Measurements from ENCODE around the gene NUP153.
"Not testable (repeated sequence)": the region's sequence is repeated elsewhere in the genome, so short reads cannot be mapped to it uniquely, and the experiment has no call there.

Gene NUP153

DNA sequence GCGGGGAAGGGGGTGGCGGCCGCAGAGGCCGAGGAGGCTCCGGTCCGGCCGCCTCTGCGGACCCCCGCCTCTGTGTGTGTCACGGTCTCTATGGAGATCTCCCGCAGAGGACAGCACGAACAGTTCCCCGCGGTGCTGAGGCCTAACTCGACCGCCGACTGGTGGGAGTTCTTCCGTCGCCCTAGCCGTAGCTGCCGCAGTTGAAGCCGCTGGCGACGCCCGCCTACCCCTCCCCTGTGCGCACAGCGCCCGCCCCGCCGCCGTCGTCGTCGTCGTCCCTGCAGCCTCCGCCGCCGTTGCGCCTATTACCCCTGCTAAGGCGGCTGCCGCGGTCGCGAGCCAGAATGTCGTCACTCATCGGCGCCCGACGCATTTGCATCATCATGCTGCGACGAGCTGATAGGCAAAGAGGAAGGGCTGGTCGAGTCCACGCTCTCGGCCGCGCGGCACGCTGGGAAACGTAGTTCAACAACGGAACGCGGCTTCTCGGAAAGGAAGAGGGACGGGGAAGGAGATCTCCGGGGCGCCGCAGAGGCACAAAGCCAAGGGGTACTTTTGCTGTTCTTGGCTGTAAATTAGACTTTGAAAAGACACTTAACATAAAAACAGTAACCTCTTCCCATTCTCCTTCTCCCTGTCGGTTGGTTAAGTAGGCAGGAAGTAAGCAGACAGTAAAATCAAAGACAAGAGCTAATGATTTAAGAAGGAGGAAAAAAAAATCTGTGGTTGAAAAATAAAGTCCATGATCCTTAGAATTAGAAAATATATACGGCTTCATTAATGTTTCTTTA lies at the start of gene NUP153:
Gene NUP153, minus strand, starts transcription at position 346 of the 791 bp plus-strand sequence. CDS start 538 bp downstream, outside the sequence.
- DNase-seq (ENCODE audit: low spot score): peak; percentile 81

DNA sequence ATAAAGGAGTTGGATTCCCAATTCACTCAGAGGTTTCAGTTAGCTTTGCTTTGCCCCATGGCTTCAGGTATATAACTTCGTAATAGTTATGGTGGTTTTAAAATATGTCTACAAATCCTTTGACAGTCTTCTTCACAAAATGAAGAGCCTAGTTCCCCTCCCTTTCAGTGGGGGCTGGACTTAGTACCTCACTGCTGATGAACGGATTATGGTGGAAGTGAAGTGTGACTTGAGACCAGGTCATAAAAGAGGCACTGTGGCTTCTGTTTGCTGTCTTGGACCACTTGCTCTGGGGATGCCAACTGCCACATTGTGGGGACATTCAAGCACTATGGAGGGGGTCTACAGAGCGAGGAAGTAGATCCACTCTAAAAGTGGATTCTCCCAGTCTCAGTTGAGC lies 47.5 kb upstream of the NUP153 start:
- DNase-seq (ENCODE audit: low spot score): no peak

DNA sequence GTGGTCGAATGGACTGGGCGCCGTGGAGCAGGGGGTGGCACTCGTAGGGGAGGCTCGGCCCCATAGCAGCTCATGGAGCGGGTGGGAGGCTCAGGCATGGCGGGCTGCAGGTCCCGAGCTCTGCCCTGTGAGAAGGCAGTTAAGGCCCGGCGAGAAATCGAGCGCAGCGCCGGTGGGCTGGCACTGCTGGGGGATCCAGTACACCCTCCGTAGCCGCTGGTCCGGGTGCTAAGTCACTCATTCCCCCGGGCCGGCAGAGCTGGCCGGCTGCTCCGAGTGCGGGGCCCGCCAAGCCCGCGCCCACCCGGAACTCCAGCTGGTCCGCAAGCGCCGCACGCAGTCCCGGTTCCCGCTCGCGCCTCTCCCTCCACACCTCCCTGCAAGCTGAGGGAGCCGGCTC lies 38.6 kb upstream of the NUP153 start:
- not testable (repeated sequence) for DNase-seq (ENCODE audit: low spot score)

DNA sequence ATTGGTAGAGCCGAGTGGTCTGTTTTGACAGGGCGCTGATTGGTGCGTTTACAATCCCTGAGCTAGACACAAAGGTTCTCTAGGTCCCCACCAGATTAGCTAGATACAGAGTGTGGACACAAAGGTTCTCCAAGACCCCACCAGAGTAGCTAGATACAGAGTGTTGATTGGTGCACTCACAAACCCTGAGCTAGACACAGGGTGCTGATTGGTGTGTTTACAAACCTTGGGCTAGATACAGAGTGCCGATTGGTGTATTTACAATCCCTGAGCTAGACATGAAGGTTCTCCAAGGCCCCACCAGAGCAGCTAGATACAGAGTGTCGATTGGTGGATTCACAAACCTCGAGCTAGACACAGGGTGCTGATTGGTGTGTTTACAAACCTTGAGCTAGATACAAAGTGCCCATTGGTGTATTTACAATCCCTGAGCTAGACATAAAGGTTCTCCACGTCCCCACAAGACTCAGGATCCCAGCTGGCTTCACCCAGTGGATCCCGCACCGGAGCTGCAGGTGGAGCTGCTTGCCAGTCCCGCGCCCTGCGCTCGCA lies 38.1 kb upstream of the NUP153 start:
- not testable (repeated sequence) for DNase-seq (ENCODE audit: low spot score)

DNA sequence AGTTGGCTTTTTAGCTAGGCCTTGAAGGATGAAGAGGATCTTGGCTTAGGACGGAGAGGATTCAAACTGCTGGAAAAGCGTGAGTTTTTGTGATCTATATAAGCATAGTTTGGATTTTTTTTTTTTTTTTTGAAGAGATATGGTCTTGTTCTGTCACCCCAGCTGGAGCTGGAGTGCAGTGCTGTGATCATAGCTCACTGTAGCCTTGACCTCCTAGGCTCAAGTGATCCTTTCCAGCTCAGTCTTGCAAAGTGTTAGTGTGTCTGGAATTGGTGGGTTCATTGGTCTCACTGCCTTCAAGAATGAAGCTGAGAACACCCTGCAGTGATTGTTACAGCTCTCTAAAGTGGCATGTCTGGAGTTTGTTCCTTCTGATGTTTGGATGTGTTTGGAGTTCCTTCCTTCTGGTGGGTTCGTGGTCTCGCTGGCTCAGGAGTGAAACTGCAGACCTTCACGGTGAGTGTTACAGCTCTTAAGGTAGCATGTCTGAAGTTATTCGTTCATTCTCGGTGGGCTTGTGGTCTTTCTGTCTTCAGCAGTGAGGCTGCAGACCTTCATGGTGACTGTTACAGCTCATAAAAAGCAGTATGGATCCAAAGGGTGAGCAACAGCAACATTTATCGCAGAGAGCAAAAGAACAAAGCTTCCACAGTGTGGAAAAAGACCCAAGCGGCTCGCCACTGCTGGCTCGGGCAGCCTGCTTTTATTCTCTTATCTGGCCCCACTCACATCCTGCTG lies 37.5 kb upstream of the NUP153 start:
- DNase-seq (ENCODE audit: low spot score): no peak

DNA sequence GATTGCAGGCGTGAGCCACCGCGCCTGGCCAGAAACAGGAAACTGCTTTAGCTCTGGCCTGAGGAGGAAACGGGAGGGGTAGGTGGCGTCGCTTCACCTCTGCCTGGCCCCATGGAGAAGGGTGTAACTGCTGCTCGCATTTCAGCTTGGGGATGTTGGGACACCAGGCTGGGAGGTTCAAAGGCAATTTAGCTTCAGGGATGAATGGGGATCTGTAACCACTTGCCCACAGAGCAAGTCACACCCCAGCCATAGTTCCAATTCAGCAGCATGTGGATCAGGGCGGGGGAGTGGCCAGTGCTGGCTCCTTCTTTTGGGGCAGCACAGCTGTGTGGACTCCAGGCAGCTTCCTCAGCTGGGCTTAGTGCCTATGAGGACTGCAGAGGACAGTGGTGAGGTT lies 34.8 kb upstream of the NUP153 start:
- no peak for DNase-seq (ENCODE audit: low spot score)

DNA sequence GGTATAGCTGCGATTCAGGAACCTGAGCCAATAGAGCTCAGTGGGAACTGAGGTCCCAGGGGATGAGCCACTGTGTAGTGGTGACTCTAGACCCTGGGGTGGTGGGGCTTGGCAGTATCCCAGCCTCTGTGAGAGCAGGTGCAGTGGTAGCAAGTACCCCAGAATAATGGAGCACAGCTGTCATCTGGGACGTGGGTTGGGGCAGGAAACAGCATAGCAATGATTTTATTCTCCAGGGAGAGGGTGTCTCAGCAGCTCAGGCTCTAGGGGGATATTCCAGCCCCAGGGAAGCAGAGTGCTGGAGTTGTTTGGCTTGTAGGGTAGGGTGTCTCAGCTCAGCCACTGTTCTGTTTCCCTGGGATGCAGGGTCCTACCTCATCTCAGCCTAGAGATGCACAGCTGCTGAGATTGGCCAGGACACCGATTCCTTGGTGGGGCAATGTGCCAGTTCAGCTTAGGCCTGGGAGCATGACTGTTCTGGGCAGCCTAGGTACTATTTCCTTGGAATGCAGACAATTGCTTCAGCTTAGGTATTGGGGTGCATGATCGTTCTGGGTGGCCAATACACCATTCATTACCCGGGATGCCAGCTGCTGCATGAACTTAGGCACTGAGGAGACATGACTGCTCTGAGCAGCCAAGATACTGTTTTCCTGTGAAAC lies 34.0 kb upstream of the NUP153 start:
- no peak for DNase-seq (ENCODE audit: low spot score)

DNA sequence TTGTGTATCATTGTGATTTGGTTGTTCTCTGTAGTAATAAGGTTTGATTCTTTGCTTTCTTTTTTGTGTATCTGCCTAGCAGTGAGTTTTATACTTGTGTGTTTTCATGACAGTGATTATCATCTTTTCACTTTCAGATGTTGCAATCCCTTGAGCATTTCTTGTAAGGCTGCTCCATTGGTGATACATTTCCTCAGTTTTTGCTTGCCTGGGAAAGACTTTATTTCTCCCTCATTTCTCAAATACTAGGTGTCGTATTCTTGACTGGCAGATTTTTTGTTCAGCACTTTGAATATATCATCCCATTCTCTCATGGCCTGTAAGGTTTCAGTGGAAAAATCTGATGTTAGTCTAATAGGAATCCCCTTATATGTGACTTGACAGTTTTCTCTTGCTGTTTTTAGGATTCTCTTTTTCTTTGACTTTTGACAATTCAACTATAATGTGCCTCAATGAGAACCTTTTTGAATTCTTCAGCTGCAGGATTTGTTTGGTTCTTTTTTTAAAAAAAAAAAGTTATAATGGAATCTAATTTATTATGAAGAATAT lies 31.1 kb upstream of the NUP153 start:
- DNase-seq (ENCODE audit: low spot score): no peak

DNA sequence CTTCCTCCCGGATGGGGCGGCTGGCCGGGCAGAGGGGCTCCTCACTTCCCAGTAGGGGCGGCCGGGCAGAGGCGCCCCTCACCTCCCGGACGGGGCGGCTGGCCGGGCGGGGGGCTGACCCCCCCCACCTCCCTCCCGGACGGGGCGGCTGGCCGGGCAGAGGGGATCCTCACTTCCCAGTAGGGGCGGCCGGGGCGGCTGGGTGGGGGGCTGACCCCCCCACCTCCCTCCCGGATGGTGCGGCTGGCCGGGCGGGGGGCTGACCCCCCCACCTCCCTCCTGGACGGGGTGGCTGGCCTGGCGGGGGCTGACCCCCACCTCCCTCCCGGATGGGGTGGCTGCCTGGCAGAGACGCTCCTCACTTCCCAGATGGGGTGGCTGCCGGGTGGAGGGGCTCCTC lies 28.6 kb upstream of the NUP153 start:
- DNase-seq (ENCODE audit: low spot score): not testable (repeated sequence)

DNA sequence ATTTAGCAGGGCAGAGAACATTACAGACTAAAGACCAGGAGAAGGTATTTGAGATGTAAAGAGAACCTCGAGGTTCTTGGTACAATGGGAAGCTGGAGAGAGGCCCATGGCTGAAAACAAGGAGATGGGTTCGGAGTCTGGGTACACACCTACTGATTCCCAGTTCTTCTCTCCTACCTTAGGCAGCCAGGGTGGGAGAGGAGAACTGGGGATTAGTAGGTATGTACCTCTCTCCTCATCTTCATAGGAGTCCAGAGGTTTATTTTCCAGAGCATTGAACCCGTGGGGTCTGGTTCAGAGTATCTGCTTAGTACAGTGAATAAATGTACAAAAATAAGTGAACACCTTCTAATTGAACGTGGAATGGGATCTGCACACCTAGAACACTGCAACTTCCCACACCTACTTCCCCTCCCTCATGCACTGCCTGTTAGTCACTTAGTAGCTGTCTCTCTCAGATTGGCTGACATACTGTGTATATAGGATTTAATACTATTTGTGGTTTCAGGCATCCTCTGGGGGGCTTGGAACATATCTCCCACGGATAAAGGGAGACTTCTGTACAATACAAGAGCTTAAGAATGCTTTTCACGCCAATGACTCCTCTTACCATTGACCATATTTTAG lies 23.5 kb upstream of the NUP153 start:
- DNase-seq (ENCODE audit: low spot score): no peak

DNA sequence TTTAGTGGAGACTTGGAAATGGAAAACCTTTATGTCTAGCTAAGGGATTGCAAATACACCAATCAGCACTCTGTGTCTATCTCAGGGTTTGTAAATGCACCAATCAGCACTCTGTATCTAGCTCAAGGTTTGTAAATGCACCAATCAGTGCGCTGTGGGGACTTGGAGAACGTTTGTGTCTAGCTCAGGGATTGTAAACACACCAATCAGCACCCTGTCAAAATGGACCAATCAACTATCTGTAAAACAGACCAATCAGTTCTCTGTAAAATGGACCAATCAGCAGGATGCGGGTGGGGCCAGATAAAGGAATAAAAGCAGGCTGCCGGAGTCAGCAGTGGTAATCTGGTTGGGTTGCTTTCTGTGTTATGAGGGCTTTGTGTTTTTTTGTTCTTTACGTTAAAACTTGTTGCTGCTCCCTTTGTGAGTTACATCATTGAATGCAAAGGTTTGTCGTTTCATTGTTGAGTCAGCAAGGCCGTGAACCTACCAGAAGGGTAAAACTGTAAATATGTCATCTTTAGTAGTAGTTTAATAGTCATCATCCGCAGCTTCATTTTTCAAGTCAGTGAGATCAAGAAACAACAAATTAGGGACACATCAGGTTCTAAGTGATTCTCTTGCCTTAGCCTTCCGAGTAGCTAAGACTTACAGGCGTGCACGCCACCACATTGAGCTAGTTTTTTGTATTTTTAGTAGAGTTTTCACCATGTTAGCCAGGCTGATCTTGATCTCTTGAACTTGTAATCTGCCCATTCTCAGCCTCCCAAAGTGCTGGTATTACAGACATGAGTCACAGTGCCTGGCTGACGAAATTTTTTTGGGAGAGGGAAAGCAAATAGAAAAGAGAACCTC lies 22.7 kb upstream of the NUP153 start:
- DNase-seq (ENCODE audit: low spot score): no peak

DNA sequence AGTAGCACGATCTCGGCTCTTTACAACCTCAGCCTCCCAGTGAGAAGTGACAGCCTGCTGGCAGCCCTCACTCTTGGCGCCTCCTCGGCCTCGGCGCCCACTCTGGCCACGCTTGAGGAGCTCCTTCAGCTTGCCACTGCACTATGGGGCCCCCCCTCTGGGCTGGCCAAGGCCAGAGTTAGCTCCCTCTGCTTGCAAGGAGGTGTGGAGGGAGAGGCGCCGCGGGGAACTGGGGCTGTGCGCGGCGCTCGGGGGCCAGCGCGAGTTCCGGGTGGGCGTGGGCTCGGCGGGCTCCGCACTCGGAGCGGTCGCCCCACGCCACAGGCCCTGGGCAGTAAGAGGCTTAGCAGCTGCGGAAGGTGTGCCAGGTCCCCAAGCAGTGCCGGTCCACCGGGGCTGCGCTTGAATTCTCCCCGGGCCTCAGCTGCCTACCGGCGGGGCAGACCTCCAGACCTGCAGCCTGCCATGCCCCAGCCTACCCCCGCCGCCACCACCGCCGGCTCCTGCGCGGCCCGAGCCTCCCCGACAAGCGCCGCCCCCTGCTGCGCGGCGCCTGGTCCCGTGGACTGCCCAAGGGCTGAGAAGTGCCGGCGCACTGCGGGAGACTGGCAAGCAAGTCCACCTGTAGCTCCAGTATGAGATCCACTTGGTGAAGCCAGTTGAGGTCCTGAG lies 22.0 kb upstream of the NUP153 start:
- DNase-seq (ENCODE audit: low spot score): no peak

DNA sequence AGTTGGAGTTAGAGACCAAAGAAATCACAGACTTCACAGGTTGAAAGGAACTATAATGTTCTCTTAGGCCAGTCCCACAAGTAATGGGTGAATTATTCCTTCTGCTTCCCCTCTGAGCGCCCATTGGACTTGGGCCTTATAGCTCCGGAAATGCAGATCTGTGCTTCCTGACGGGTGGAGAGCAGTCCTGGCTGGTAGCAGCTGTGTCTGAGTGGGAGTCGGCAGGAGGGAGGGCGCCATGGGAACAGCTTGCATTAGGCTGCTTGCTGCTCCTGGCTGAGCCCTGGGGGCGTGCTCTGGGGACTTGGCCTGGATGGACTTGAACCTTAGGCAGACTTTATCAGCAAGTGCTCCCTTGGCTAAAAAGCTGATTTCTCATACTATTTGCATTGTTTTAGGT lies 18.4 kb upstream of the NUP153 start:
- no peak for DNase-seq (ENCODE audit: low spot score)

DNA sequence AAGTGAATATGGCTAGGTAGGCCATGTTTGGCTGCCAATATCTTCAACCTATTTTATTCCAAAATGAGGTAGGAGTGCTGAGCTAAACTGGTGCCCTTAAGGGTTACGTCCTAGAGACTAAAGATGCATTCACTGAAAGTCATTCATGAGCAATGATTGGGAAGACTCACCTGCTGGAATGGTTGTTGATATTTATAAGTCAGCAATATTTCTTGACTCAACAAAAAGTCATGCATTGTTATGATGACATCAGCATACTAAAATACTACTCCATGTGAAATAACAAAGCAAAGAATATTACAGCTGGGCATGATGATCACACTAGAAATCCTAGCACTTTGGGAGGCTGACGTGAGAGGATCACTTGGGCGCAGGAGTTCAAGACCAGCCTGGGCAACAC lies 17.6 kb upstream of the NUP153 start:
- DNase-seq (ENCODE audit: low spot score): no peak

DNA sequence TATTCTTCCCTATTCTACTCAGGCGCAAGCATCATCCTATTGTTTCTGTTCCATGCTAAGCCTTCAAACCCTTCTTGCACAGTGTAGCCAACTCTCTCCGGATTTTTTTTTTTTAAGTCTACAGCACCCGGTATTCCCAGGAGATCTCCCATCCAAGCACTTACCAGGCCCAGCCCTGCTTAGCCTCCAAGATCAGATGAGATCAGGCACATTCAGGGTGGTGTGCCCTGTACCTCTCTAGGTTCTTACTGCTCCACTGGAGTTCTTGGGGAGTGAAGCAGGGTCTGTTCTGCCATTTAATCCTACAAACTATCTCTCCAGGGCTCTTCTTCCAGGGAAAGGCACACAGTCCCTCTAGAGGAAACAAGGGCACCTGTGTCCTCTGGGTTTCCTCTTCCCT lies 14.9 kb upstream of the NUP153 start:
- no peak for DNase-seq (ENCODE audit: low spot score)

DNA sequence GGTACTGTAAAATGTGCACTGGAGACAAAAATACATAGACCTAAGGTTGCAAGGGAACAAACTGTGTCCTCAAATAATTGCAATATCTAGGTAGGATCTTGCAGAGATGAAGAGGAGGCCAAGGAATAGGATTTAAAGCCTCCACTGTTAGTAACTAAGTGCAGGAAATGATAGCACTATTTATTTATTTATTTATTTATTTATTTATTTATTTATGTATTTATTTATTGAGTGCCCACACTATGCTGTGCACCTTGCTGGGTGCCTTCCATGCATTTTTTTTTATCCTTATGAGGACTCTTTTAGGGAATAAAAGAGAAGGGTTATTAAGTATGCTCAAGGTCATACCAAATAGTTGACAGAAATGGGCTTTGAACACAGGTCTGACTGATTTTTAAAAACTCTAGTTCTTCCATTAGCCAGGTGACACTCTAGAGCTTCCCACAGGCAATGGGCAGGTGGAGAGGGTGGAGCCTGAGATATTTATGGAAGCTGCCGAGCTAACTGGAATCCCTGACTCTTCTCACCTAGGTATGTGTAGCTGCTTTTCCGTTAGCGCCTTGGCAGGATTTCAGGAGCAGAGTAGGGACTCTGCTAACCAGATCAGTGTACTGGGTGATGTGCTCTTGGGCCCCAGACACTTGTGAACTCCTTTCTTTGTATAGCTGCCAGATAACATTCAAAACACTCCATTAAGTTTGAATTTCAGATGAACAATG lies 12.8 kb upstream of the NUP153 start:
- no peak for DNase-seq (ENCODE audit: low spot score)

DNA sequence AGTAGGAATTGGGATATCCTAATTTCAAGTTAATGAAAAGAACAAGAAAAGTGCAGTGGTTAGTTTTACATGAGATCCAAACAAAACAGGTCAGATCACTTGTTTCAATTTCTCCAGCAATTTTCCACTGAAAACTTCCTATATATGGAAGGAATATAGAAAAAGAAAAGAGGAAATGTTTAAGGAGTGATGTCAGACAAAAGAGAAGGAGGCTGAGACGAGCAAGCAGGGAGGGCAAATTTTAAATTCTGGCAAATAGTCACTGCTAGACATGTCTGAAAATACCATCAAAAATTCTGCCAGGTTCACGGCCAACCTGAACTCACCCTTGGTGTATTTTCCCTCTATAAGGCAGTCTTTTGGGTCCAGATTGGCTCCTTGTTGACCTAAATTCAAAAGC lies 9.5 kb upstream of the NUP153 start:
- DNase-seq (ENCODE audit: low spot score): no peak

DNA sequence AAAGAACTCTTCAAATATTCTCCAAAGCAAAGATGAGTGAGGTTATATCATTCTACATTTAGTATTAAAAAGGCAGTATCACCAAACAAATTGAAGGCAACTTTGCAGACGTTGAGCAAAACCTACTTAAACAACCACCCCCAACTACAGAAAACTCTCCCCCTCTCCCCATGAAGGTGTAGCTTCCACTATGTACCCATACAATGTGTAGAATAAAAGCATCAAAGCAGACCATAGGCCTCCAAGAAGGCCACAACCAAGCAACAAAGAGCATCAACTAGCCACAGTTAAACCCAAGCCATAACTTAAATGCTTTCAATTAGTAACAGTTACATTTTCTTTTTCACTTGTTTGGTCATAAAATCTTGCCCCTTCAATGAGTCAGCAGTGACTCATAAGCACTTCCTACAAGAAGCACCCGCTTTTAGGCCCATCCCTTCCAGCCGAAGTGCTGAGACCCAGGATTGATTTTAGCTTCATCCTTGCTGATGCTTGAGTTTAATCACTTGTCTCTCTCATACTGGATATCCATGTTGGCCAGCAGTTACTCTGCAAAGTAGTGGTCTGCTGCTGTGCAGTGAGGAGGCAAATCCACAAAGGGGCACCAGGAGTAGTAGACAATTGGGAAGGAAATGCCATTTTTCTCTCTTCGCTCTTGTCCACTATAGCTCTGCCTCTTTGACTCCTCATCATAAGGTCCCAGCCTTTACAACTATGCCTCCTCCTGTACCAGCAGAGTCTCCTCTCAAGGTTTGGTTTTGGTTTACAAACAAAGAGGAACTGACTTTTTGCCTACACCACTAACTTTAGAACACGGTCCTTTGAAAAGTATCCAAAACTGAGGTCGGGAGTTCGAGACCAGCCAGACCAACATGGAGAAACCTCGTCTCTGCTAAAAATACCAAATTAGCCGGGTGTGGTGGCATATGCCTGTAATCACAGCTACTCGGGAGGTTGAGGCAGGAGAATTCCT lies 8.4 kb upstream of the NUP153 start:
- DNase-seq (ENCODE audit: low spot score): no peak

DNA sequence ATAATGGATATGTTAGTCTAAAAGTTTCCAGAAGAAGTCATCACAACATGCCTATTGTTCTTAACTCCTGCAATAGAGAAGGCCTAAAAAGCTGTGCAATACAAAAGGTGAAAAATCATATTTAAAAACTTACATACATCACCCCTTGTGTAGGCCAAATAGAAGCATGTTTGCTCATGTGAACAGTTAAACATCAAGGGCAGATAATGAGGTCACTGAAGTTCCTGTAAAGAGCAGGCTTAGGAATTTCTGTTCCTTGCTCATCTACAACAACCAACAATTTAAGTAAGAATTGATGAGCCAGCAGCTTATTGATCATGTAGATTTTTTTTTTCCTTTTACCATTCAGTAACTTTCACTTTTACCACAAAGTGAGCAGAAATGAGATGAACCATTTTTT lies 7.5 kb upstream of the NUP153 start:
- DNase-seq (ENCODE audit: low spot score): no peak
